Neural cell (in vitro differentiated cells): ENCODE measurements around the gene OTUD5. TPM values are rescaled to one million over a fixed set of nuclear protein-coding genes. Genes with fewer than 3 reads are reported as not detected.

Source experiments
- H2AFZ ChIP-seq: fragments of 200-600, 300-800 bp; sonication (generic), shearing (Covaris generic); 2 replicates; pipeline ENCODE4 v1.6.0; 2014; ENCODE audit warnings: low read depth, mild to moderate bottlenecking, antibody characterized with exemption, low read length, moderate library complexity
- H3F3A ChIP-seq: fragments of 200-600 bp; shearing (Covaris generic); 2 replicates; pipeline ENCODE4 v1.6.1; 2016; ENCODE audit warnings: mild to moderate bottlenecking, moderate library complexity, mixed read lengths, antibody characterized with exemption, low read length; ENCODE audit not compliant: insufficient read depth, poor library complexity, severe bottlenecking
- H3K27ac ChIP-seq: fragments of 200-600, 300-800 bp; sonication (generic), shearing (Covaris generic); 2 replicates; pipeline ENCODE4 v1.5.1; 2014; ENCODE audit warnings: mild to moderate bottlenecking, low read length, moderate library complexity
- H3K27me3 ChIP-seq: fragments of 300-800, 200-600 bp; sonication (generic), shearing (Covaris generic); 2 replicates; pipeline ENCODE4 v1.6.0; 2014; ENCODE audit warnings: mild to moderate bottlenecking, low read depth, low read length, moderate library complexity; ENCODE audit not compliant: insufficient read depth
- H3K36me3 ChIP-seq: fragments of 300-800, 200-600 bp; sonication (generic), shearing (Covaris generic); 2 replicates; pipeline ENCODE4 v1.5.1; 2014; ENCODE audit warnings: mild to moderate bottlenecking, antibody characterized with exemption, low read length, moderate library complexity; ENCODE audit not compliant: insufficient read depth
- H3K4me2 ChIP-seq: fragments of 300-800, 200-600 bp; sonication (generic), shearing (Covaris generic); 2 replicates; pipeline ENCODE4 v1.6.0; 2014; ENCODE audit warnings: mild to moderate bottlenecking, low read length
- H3K4me3 ChIP-seq: fragments of 300-800, 200-600 bp; sonication (generic), shearing (Covaris generic); 2 replicates; pipeline ENCODE4 v1.5.1; 2014; ENCODE audit warnings: mild to moderate bottlenecking, low read length, moderate library complexity
- H3K79me2 ChIP-seq: fragments of 200-600 bp; shearing (Covaris generic); replicated peaks from 2 replicates; pipeline ENCODE4 v1.6.0; 2014; ENCODE audit warnings: mild to moderate bottlenecking, low read length, moderate library complexity; ENCODE audit not compliant: insufficient read depth
- H3K9ac ChIP-seq: fragments of 300-800, 200-600 bp; sonication (generic), shearing (Covaris generic); 2 replicates; pipeline ENCODE4 v1.6.1; 2016; ENCODE audit warnings: mild to moderate bottlenecking, low read length, mixed read lengths
- H3K9me2 ChIP-seq: fragments of 200-600 bp; shearing (Covaris generic); 2 replicates; pipeline ENCODE4 v1.6.1; 2016; ENCODE audit warnings: mild to moderate bottlenecking, low read length, mixed read lengths; ENCODE audit not compliant: insufficient read depth
- H3K9me3 ChIP-seq: fragments of 200-600, 300-800 bp; sonication (generic), shearing (Covaris generic); 2 replicates; pipeline ENCODE4 v1.6.1; 2016; ENCODE audit warnings: mild to moderate bottlenecking, mixed run types, low read length, moderate library complexity, mixed read lengths
- H4K20me1 ChIP-seq: fragments of 200-600 bp; shearing (Covaris generic); 2 replicates; pipeline ENCODE4 v1.6.1; 2016; ENCODE audit warnings: mild to moderate bottlenecking, mixed run types; ENCODE audit not compliant: insufficient read depth
- EP300 ChIP-seq: fragments of 450-650 bp; conservative IDR thresholded peaks from 2 replicates; pipeline ENCODE4 v1.6.1; 2014; ENCODE audit warnings: antibody characterized with exemption, mild to moderate bottlenecking, moderate library complexity; ENCODE audit not compliant: poor library complexity, severe bottlenecking
- EZH2 ChIP-seq: fragments of 200-600, 300-800 bp; shearing (Covaris generic), sonication (generic); IDR thresholded peaks from 2 replicates; pipeline ENCODE4 v1.6.1; 2014; ENCODE audit warnings: antibody characterized with exemption, low read length, borderline replicate concordance, mild to moderate bottlenecking; ENCODE audit not compliant: insufficient read depth, poor library complexity, severe bottlenecking
- MXI1 ChIP-seq: fragments of 450-650 bp; conservative IDR thresholded peaks from 2 replicates; pipeline ENCODE4 v1.6.1; 2014; ENCODE audit warnings: antibody characterized with exemption, mild to moderate bottlenecking; ENCODE audit not compliant: poor library complexity, severe bottlenecking
- POLR2AphosphoS5 ChIP-seq: IDR thresholded peaks from 2 replicates; pipeline ENCODE4 v1.6.1; 2012
- polyA plus RNA-seq: library from polyadenylated mRNA; depleted of rRNA; stranded (reverse); fragments of >200 nt; gene quantifications from 2 replicates; pipeline ENCODE4 v1.2.3, GENCODE V29; 2014
- TF ChIP-seq, protein P1 (sequence below): IDR thresholded peaks from 2 replicates; pipeline ENCODE4 v1.6.1; 2012; ENCODE audit warnings: borderline replicate concordance

OTUD5 gene
- polyA plus RNA-seq, 1 donor from 2014 or later: 34.3 TPM

DNA sequence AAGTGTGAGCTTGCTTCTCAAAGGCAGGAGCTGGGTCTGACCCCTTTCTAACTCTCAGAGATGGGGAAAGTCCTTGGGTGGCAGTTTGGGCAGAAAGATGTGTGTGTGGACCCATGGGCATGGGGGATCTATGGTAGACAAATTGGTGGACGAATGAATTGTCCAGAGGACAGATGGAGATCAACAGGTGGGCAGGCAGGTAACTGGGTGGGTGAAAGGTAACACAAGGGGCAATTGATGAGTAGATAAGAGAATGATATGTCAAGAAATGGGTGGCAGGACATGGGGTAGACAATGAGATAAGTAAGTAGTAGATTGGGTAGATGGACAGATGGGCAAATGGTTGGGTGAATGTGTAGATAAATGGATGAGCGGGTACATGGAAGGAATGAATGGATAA, 17.2 kb upstream of the OTUD5 start:
- Histone ChIP-seq H3K9ac (no peak overlapping the region), H3K9me3 (no peaks in the 10 kb centered on the region), H3K79me2 (no peaks in the 10 kb centered on the region), H3K4me2 (no peak overlapping the region), H3K9me2 (no peaks in the 10 kb centered on the region), H3K27ac (no peak overlapping the region), H3K4me3 (no peak overlapping the region), H3F3A (no peaks in the 10 kb centered on the region), H4K20me1 (no peaks in the 10 kb centered on the region), H3K27me3 (no peaks in the 10 kb centered on the region), H2AFZ (no peak overlapping the region), H3K36me3 (no peaks in the 10 kb centered on the region)
- TF ChIP-seq, protein P1, sequence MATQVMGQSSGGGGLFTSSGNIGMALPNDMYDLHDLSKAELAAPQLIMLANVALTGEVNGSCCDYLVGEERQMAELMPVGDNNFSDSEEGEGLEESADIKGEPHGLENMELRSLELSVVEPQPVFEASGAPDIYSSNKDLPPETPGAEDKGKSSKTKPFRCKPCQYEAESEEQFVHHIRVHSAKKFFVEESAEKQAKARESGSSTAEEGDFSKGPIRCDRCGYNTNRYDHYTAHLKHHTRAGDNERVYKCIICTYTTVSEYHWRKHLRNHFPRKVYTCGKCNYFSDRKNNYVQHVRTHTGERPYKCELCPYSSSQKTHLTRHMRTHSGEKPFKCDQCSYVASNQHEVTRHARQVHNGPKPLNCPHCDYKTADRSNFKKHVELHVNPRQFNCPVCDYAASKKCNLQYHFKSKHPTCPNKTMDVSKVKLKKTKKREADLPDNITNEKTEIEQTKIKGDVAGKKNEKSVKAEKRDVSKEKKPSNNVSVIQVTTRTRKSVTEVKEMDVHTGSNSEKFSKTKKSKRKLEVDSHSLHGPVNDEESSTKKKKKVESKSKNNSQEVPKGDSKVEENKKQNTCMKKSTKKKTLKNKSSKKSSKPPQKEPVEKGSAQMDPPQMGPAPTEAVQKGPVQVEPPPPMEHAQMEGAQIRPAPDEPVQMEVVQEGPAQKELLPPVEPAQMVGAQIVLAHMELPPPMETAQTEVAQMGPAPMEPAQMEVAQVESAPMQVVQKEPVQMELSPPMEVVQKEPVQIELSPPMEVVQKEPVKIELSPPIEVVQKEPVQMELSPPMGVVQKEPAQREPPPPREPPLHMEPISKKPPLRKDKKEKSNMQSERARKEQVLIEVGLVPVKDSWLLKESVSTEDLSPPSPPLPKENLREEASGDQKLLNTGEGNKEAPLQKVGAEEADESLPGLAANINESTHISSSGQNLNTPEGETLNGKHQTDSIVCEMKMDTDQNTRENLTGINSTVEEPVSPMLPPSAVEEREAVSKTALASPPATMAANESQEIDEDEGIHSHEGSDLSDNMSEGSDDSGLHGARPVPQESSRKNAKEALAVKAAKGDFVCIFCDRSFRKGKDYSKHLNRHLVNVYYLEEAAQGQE: no peak
- no peak for TF ChIP-seq POLR2AphosphoS5

DNA sequence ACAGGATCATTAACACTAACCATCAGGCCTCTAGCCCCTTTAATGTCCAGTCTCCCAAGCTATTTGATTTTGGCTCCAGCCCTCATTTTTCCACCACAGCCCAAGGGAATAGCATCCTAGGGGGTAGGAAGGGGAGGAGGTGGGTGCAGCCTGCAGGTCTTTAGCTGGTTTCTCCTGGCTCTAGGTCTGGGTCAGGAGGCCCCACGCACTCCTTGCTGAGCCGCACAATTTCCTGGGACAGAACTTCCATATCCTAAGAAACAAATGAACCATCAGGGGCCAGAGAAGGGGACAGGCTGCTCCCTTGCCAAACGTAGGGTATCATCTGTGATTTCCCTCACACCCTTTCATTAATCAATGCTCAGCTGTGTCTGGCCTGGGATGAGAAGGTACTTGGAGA, 16.6 kb upstream of the OTUD5 start:
- no peaks in the 10 kb centered on the region for H3F3A ChIP-seq
- H3K27ac ChIP-seq: no peak overlapping the region
- H4K20me1 ChIP-seq: no peaks in the 10 kb centered on the region
- no peaks in the 10 kb centered on the region for H3K79me2 ChIP-seq
- no peaks in the 10 kb centered on the region for H3K9me2 ChIP-seq
- no peaks in the 10 kb centered on the region for H3K9me3 ChIP-seq
- TF ChIP-seq, protein P1: no peak
- H3K4me3 ChIP-seq: no peak overlapping the region
- no peak overlapping the region for H3K9ac ChIP-seq
- no peak overlapping the region for H3K4me2 ChIP-seq
- no peak overlapping the region for H2AFZ ChIP-seq
- H3K27me3 ChIP-seq: no peaks in the 10 kb centered on the region
- no peaks in the 10 kb centered on the region for H3K36me3 ChIP-seq

- H2AFZ ChIP-seq: no peak overlapping the region
Observed at GRCh38 chrX:48972220-48973164, 15.1 kb upstream of the OTUD5 start.

More at GRCh38 chrX:48972220-48973164, 15.1 kb upstream of the OTUD5 start:
- H3K79me2 ChIP-seq: no peaks in the 10 kb centered on the region
- no peaks in the 10 kb centered on the region for H4K20me1 ChIP-seq
- H3K4me3 ChIP-seq: no peak overlapping the region
- H3F3A ChIP-seq: no peaks in the 10 kb centered on the region
- H3K27me3 ChIP-seq: no peaks in the 10 kb centered on the region
- H3K9ac ChIP-seq: no peak overlapping the region
- no peaks in the 10 kb centered on the region for H3K36me3 ChIP-seq
- H3K27ac ChIP-seq: no peak overlapping the region
- no peaks in the 10 kb centered on the region for H3K9me3 ChIP-seq
- no peak overlapping the region for H3K4me2 ChIP-seq
- no peaks in the 10 kb centered on the region for H3K9me2 ChIP-seq
- no peak for TF ChIP-seq EP300
- TF ChIP-seq POLR2AphosphoS5: no peak
- TF ChIP-seq MXI1: no peak
- TF ChIP-seq EZH2: no peak
